Right lobe of liver (tissue), 6 donors: Measurements from ENCODE around the gene RIPOR1. TPM values are rescaled to one million over a fixed set of nuclear protein-coding genes. Genes with fewer than 3 reads are reported as not detected.
A peak's percentile ranks its signal among the peaks of the same experiment; 100 is the strongest.

ENCODE experiments used
- ATAC-seq, 4 donors: fragments of 200-7000 bp; cut with Tn5 transposase; one replicate each; pipeline ENCODE4 v1.9.1; 2020; ENCODE audit warnings: mild to moderate bottlenecking in 4 of 4, moderate library complexity in 4 of 4
- DNase-seq, 3 donors: peaks; one replicate each; pipeline ENCODE4 v3.0.0-alpha.2; 2020
- H3K27ac ChIP-seq, 3 donors: fragments of 200-600 bp; one replicate each; pipeline ENCODE4 v1.8.0; 2022
- H3K27me3 ChIP-seq, 2 donors: fragments of 200-600 bp; one replicate each; pipeline ENCODE4 v1.8.0; 2022
- H3K36me3 ChIP-seq, 4 donors: fragments of 200-600 bp; sonication (generic) in 1 of 4; one replicate each; pipeline versions ENCODE4 v1.5.1 to v1.8.0; 2017 to 2022; ENCODE audit warnings: control low read depth in 1 of 4
- H3K4me1 ChIP-seq, 4 donors: fragments of 200-600 bp; sonication (generic) in 1 of 4; one replicate each; pipeline versions ENCODE4 v1.5.1 to v1.8.0; 2017 to 2022; ENCODE audit warnings: control low read depth in 1 of 4
- H3K4me3 ChIP-seq, 3 donors: fragments of 200-600 bp; one replicate each; pipeline ENCODE4 v1.8.0; 2022
- H3K9me3 ChIP-seq, 4 donors: fragments of 200-600 bp; sonication (generic) in 1 of 4; one replicate each; pipeline versions ENCODE4 v1.5.1 to v1.8.0; 2017 to 2022; ENCODE audit warnings: control low read depth in 1 of 4
- CTCF ChIP-seq, 4 donors: fragments of 200-600 bp in 3 of 4; fragments of 450-650 bp in 1 of 4; IDR thresholded peaks; one replicate each; pipeline versions ENCODE4 v1.5.1 to v1.8.0; 2016 to 2022; ENCODE audit warnings: antibody characterized with exemption in 4 of 4, mild to moderate bottlenecking in 2 of 4
- POLR2A ChIP-seq: fragments of 450-650 bp; IDR thresholded peaks from one replicate; pipeline ENCODE4 v1.6.1; 2017; ENCODE audit warnings: antibody characterized with exemption, mild to moderate bottlenecking
- WGBS: methylation state at CpG from one replicate; pipeline ENCODE4 v1.1.6; 2018; ENCODE audit warnings: low coverage, low lambda C conversion rate; ENCODE audit not compliant: insufficient coverage; ENCODE audit errors: missing lambda C conversion rate; 5-methylcytosine and 5-hydroxymethylcytosine counted together
- intact Hi-C, 2 donors: fragments of 100-400 bp; cut with DNase I; formaldehyde crosslinking; loops; one replicate each; pipeline versions ENCODE4 v1.11.2 to v1.14.1; 2022
- total RNA-seq, 6 experiments: library from RNA; depleted of rRNA in 2 of 6; stranded (reverse); fragments of >200 nt in 2 of 6; fragmentation: NEBNext Ultra II Directional in 3 of 6; extraction: Animal tissue kit (Norgen Biotek cat#: 25700) in 3 of 6; gene quantifications; one replicate each; pipeline versions ENCODE4 v1.1.0 to v1.2.4, GENCODE V29; 2016 to 2023
- donor health status: DM: no; HTN: yes; CAD: no.
- donor health status: DM: no; HTN: no; CAD: no.
- donor health status: DM: no; HTN: no; CAD: no.
- donor health status: DM: no; HTN: yes; CAD: no.
- donor health status: DM: no; HTN: yes; CAD: no.

The RIPOR1 gene
- total RNA-seq, 6 experiments from 2014 or later, result 19.9 to 35.0 (median 26.8) TPM

DNA sequence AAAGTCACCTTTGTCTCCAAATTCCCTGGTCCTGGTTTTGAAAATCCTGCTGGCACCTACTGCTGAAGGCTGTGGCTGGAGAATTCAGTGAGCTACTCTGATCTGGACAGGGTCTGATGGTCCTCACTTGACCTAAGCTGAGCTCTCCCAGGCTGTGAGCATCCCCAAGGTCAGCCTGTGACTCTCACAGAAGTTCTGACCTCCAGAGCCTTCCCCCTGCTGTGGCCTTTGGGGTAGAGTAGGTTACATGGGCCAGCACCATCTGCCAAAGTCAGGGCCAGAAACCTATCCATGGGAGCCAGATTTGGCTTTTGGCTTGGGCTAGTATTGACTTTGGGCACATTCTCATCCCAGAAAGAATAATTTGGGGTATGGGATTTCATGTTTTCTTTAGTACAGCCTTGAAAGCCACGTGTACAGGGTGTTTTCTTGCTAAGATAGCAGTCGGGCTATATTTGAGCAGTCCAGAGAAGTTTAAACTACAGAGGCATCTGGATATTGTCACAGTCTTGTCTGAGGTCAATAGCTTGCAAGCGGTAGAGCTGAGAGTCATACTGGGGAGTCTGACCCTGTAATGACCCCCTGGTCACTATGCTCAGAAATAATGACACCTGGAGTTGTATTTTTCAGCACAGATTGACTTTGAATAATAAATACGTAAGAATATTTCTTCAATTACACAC is 39.1 kb upstream of the RIPOR1 start:
- TF ChIP-seq CTCF (IDR thresholded peaks at IDR 0.05), result no peak
- no peak for TF ChIP-seq POLR2A
- 47% methylated on average over 4 of the region's 4 CpGs for WGBS
- DNase-seq, result no peak
- intact Hi-C loops, result loop anchor here in 1 of 2 donors (10.0 kb wide), 1 partner anchor 65 kb away; no protein-coding TSS in a partner anchor
- Histone ChIP-seq H3K4me1 (peaks cover 0 to 6% (median 0%) of the 10 kb centered on the region in 4 donors), H3K4me3 (no peak overlapping the region), H3K27me3 (no peaks in the 10 kb centered on the region), H3K36me3 (no peaks in the 10 kb centered on the region), H3K9me3 (no peaks in the 10 kb centered on the region), H3K27ac (peak overlapping the region in 2 of 3 donors; percentile 31 to 36)
- ATAC-seq, result peak in 3 of 4 donors; percentile 14 to 29 (median 29)

- Histone ChIP-seq H3K4me1 (peaks cover 0 to 6% (median 0%) of the 10 kb centered on the region in 4 donors), H3K9me3 (no peaks in the 10 kb centered on the region), H3K27me3 (no peaks in the 10 kb centered on the region), H3K36me3 (no peaks in the 10 kb centered on the region), H3K27ac (no peak overlapping the region), H3K4me3 (no peak overlapping the region)
- WGBS, result 70% methylated on average over 5 of the region's 8 CpGs
- intact Hi-C loops, result no loop called here
- no peak for DNase-seq
- TF ChIP-seq POLR2A, result no peak
- no peak for TF ChIP-seq CTCF (IDR thresholded peaks at IDR 0.05)
- ATAC-seq, result peak in 2 of 4 donors; percentile 28 to 29
These were observed 38.1 kb upstream of the RIPOR1 start for GRCh38 chr16:67490335-67491096.

DNA sequence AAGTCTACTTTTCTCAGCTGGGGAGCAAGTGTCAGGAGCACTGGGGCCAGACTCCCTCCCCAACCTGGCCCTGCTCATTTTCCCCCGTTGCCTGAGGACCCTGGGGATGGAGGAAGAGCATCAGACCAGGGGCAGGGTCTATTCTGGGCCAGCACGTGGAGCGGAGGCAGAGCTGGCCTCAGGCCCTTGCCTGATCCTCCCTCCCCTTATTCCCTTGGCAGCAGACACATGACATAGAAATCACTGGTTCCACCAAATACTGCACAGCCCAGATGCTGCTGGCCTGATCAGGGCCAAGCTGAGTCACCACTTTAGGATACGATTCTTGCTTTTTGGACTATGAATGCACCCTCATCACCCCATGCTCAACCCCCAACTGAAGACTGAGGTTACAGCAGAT is 29.5 kb upstream of the RIPOR1 start:
- no peak overlapping the region for H3K27ac ChIP-seq
- H3K36me3 ChIP-seq, result no peaks in the 10 kb centered on the region
- TF ChIP-seq CTCF (IDR thresholded peaks at IDR 0.05), result no peak
- no peak for TF ChIP-seq POLR2A
- intact Hi-C loops, result no loop called here
- no peaks in the 10 kb centered on the region for H3K9me3 ChIP-seq
- no peaks in the 10 kb centered on the region for H3K4me1 ChIP-seq
- no peaks in the 10 kb centered on the region for H3K27me3 ChIP-seq
- WGBS, result 60% methylated on average over 1 of the region's 4 CpGs
- DNase-seq, result no peak
- no peak for ATAC-seq
- H3K4me3 ChIP-seq, result no peak overlapping the region

- ATAC-seq (peak; percentile 60 to 91 (median 84)), DNase-seq (peak in 2 of 3 donors; percentile 50 to 72)
- no peaks in the 10 kb centered on the region for H3K4me1 ChIP-seq
- peak overlapping the region in 1 of 3 donors; percentile 24 for H3K27ac ChIP-seq
- no peaks in the 10 kb centered on the region for H3K9me3 ChIP-seq
- no peak overlapping the region for H3K4me3 ChIP-seq
- no peaks in the 10 kb centered on the region for H3K27me3 ChIP-seq
- WGBS, result 58% methylated on average over 6 of the region's 9 CpGs
- TF ChIP-seq CTCF (IDR thresholded peaks at IDR 0.05) (no peak), POLR2A (no peak)
- intact Hi-C loops, result no loop called here
- no peaks in the 10 kb centered on the region for H3K36me3 ChIP-seq
These were observed 24.3 kb upstream of the RIPOR1 start for GRCh38 chr16:67504031-67505021.
